Measurements from ENCODE around the gene CACNA2D3. TPM values are rescaled to one million over a fixed set of nuclear protein-coding genes. Genes with fewer than 3 reads are reported as not detected.

The CACNA2D3 gene
- total RNA-seq, 4 donors from 2014 or later, result 0.55 to 3.4 (median 1.6) TPM

DNA sequence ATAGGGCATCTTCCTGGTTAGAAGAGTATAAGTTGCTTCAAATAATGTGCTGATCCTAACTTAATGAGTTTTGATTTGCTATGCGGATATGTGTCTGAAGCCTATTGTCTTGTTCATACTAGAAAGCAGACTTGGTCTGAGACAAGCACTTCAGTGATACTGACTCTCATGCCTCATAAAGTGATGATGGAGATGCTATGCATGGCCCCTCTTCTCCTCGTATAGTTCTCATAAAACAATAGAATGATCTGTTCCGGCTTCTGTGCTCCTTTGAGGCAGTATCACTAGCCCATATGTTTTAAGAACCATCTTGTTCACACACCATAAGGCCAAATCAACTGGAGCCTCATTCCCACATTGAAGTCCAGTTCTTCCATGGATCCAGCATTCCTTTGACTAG lies 583.4 kb downstream of the CACNA2D3 start:
- WGBS, 2 donors (ENCODE audit: low coverage in 1 of 2), result 45 to 66% methylated on average over 3 of the region's 3 CpGs
- Histone ChIP-seq H3K4me1 (peaks cover 0 to 6% (median 0%) of the 10 kb centered on the region in 4 donors), H3K27me3 (no peaks in the 10 kb centered on the region), H3K9me3 (no peaks in the 10 kb centered on the region), H3K4me3 (no peak overlapping the region), H3K27ac (no peak overlapping the region), H3K36me3 (no peaks in the 10 kb centered on the region)
- in situ Hi-C loops (cut with MboI; ENCODE audit: low pct_ligation_motif_present in 1 of 4, low pct_unique_long_range_greater_than_20kb in 1 of 4, low sequenced_read_pairs in 3 of 4) (no loop called here), intact Hi-C loops (cut with DNase I; ENCODE audit: low total_unique reads) (no loop called here)
- no peak for DNase-seq
- TF ChIP-seq, protein P1, sequence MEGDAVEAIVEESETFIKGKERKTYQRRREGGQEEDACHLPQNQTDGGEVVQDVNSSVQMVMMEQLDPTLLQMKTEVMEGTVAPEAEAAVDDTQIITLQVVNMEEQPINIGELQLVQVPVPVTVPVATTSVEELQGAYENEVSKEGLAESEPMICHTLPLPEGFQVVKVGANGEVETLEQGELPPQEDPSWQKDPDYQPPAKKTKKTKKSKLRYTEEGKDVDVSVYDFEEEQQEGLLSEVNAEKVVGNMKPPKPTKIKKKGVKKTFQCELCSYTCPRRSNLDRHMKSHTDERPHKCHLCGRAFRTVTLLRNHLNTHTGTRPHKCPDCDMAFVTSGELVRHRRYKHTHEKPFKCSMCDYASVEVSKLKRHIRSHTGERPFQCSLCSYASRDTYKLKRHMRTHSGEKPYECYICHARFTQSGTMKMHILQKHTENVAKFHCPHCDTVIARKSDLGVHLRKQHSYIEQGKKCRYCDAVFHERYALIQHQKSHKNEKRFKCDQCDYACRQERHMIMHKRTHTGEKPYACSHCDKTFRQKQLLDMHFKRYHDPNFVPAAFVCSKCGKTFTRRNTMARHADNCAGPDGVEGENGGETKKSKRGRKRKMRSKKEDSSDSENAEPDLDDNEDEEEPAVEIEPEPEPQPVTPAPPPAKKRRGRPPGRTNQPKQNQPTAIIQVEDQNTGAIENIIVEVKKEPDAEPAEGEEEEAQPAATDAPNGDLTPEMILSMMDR (IDR thresholded peaks at IDR 0.05), result no peak
- TF ChIP-seq EP300 (IDR thresholded peaks at IDR 0.05; ENCODE audit: low read depth) (no peak), POLR2AphosphoS5 (IDR thresholded peaks at IDR 0.05) (no peak), POLR2A (IDR thresholded peaks at IDR 0.05) (no peak)

DNA sequence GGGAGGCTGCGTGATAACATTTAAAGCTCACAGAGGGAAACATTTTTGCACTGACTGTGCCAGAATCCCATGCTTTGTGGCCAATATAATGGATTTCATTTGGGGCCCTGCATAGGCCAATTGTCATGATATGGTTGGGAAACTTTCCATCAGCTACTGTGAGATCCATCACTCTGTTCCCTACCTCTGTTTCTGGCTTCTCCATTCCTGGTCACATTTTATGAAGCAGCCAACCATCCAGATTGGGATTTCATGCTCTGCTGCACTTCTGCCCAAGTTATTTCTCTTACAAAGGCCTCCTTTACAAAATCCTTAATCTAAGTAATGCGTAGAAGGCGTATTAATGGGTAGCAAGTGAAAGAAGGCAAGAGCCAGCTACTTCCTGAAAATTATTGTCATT lies 584.4 kb downstream of the CACNA2D3 start:
- 94 to 100% methylated on average over 2 to 3 of the region's 3 CpGs for WGBS, 2 donors (ENCODE audit: low coverage in 1 of 2)
- H3K36me3 ChIP-seq, result no peaks in the 10 kb centered on the region
- no peak for DNase-seq
- no peak overlapping the region for H3K27ac ChIP-seq
- no peaks in the 10 kb centered on the region for H3K9me3 ChIP-seq
- in situ Hi-C loops (cut with MboI; ENCODE audit: low pct_ligation_motif_present in 1 of 4, low pct_unique_long_range_greater_than_20kb in 1 of 4, low sequenced_read_pairs in 3 of 4) (no loop called here), intact Hi-C loops (cut with DNase I; ENCODE audit: low total_unique reads) (no loop called here)
- no peak for TF ChIP-seq EP300 (IDR thresholded peaks at IDR 0.05; ENCODE audit: low read depth)
- no peak for TF ChIP-seq POLR2A (IDR thresholded peaks at IDR 0.05)
- TF ChIP-seq POLR2AphosphoS5 (IDR thresholded peaks at IDR 0.05), result no peak
- no peaks in the 10 kb centered on the region for H3K27me3 ChIP-seq
- no peak overlapping the region for H3K4me3 ChIP-seq
- peaks cover 0 to 11% (median 3%) of the 10 kb centered on the region in 4 donors for H3K4me1 ChIP-seq

DNA sequence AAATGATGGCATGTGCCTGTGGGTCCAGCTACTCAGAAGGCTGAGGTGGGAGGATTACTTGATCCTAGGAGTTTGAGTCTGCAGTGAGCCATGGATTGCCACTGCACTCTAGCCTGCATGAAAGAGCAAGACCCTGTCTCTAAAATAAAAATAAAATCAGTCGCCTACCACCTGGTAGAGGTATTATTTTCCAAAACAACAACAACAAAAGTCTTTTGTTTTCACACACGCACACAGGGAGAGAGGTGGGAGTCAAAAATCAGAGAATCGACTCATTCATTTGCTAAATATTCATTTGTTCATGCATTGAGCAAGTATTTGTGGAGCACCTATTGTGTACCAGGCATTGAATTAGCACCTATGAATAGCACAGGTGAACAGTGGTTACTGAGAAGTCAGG lies 587.4 kb downstream of the CACNA2D3 start:
- in situ Hi-C loops (cut with MboI; ENCODE audit: low pct_ligation_motif_present in 1 of 4, low pct_unique_long_range_greater_than_20kb in 1 of 4, low sequenced_read_pairs in 3 of 4), result no loop called here
- WGBS, 2 donors (ENCODE audit: low coverage in 1 of 2), result 90 to 92% methylated on average over 2 to 3 of the region's 3 CpGs

DNA sequence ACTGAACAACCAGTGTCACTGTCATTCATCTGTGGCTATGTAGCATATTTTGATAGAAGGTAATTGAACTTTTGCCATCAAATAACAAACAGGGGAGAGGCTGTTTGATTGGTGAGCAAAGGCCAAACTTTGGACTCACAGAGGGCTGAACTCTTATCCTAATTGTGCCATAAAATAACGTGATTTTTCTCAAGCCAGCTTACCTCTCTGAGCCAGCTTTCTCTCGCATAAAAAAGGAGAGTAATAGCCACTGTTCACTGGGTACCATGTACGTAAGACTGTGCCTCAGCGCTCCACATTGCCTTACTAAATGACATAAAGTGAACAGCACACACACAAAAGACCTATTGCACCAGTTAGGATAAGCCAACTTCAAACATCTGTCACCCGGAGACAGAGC lies 588.6 kb downstream of the CACNA2D3 start:
- H3K27ac ChIP-seq, result peak overlapping the region; percentile 55 to 69 (median 62)
- 43 to 57% methylated on average over 5 of the region's 5 CpGs for WGBS, 2 donors (ENCODE audit: low coverage in 1 of 2)
- no peaks in the 10 kb centered on the region for H3K36me3 ChIP-seq
- intact Hi-C loops (cut with DNase I; ENCODE audit: low total_unique reads), result no loop called here
- in situ Hi-C loops (cut with MboI; ENCODE audit: low pct_ligation_motif_present in 1 of 4, low pct_unique_long_range_greater_than_20kb in 1 of 4, low sequenced_read_pairs in 3 of 4), result no loop called here
- no peak overlapping the region for H3K4me3 ChIP-seq
- DNase-seq, result peak; percentile 28
- H3K27me3 ChIP-seq, result no peaks in the 10 kb centered on the region
- H3K9me3 ChIP-seq, result no peaks in the 10 kb centered on the region
- H3K4me1 ChIP-seq, result peaks cover 0 to 17% (median 3%) of the 10 kb centered on the region in 4 donors
- no peak for TF ChIP-seq EP300 (IDR thresholded peaks at IDR 0.05; ENCODE audit: low read depth)
- no peak for TF ChIP-seq POLR2A (IDR thresholded peaks at IDR 0.05)
- TF ChIP-seq, protein P1 (IDR thresholded peaks at IDR 0.05), result no peak
- peak in 1 of 3 donors; percentile 33 for TF ChIP-seq POLR2AphosphoS5 (IDR thresholded peaks at IDR 0.05)

More for the DNA sequence above, 587.4 kb downstream of the CACNA2D3 start:
- no peaks in the 10 kb centered on the region for H3K27me3 ChIP-seq
- DNase-seq, result no peak
- H3K4me1 ChIP-seq, result peaks cover 0 to 17% (median 3%) of the 10 kb centered on the region in 4 donors
- no peak overlapping the region for H3K27ac ChIP-seq
- H3K4me3 ChIP-seq, result no peak overlapping the region
- intact Hi-C loops (cut with DNase I; ENCODE audit: low total_unique reads), result no loop called here
- no peaks in the 10 kb centered on the region for H3K9me3 ChIP-seq
- TF ChIP-seq POLR2A (IDR thresholded peaks at IDR 0.05) (no peak), POLR2AphosphoS5 (IDR thresholded peaks at IDR 0.05) (no peak), EP300 (IDR thresholded peaks at IDR 0.05; ENCODE audit: low read depth) (no peak)
- TF ChIP-seq, protein P1 (IDR thresholded peaks at IDR 0.05), result no peak
- no peaks in the 10 kb centered on the region for H3K36me3 ChIP-seq

DNA sequence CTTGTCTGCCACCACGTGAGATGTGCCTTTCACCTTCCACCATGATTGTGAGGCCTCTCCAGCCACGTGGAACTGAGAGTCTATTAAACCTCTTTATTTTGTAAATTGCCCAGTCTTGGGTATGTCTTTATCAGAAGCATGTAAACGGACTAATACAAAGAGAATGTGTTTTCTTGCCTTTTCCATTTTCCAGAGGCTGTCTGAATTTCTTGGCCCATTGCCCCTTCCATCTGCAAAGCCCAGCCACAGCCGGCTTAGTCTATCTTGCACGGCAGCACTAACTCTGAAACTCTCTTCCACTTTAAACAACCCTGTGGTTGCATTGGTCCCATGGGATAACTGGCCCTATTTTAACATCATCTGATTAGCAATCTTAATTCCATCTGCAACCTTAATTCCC lies 590.2 kb downstream of the CACNA2D3 start:
- in situ Hi-C loops (cut with MboI; ENCODE audit: low pct_ligation_motif_present in 1 of 4, low pct_unique_long_range_greater_than_20kb in 1 of 4, low sequenced_read_pairs in 3 of 4), result no loop called here
- no peaks in the 10 kb centered on the region for H3K27me3 ChIP-seq
- H3K36me3 ChIP-seq, result no peaks in the 10 kb centered on the region
- no peaks in the 10 kb centered on the region for H3K9me3 ChIP-seq
- H3K27ac ChIP-seq, result no peak overlapping the region
- DNase-seq, result no peak
- peaks cover 0 to 17% (median 3%) of the 10 kb centered on the region in 4 donors for H3K4me1 ChIP-seq
- TF ChIP-seq POLR2A (IDR thresholded peaks at IDR 0.05) (no peak), POLR2AphosphoS5 (IDR thresholded peaks at IDR 0.05) (no peak), EP300 (IDR thresholded peaks at IDR 0.05; ENCODE audit: low read depth) (no peak)
- TF ChIP-seq, protein P1 (IDR thresholded peaks at IDR 0.05), result no peak
- intact Hi-C loops (cut with DNase I; ENCODE audit: low total_unique reads), result no loop called here
- no peak overlapping the region for H3K4me3 ChIP-seq
- WGBS, 2 donors (ENCODE audit: low coverage in 1 of 2), result 68% methylated on average over 5 of the region's 5 CpGs; no CpG with 5 or more reads in 1 of the 2 donors

All from transverse colon (tissue), 4 donors.